Karpas-422 (cell line): Measurements from ENCODE around the gene TFCP2L1. TPM values are rescaled to one million over a fixed set of nuclear protein-coding genes. Genes with fewer than 3 reads are reported as not detected.

Experiments used
- DNase-seq: peaks from one replicate; pipeline ENCODE4 v3.0.0-alpha.2; 2015
- H2AFZ ChIP-seq: fragments of 200-600 bp; sonication (generic); 2 replicates; pipeline ENCODE4 v1.6.1; 2014; ENCODE audit warnings: antibody characterized with exemption, low read length, mixed read lengths
- H3K27ac ChIP-seq: fragments of 200-600 bp; sonication (generic); 2 replicates; pipeline ENCODE4 v1.5.1; 2014; ENCODE audit warnings: mild to moderate bottlenecking, low read length, moderate library complexity
- H3K27me3 ChIP-seq: fragments of 200-600 bp; sonication (generic); 2 replicates; pipeline ENCODE4 v1.6.1; 2014; ENCODE audit warnings: low read length, mixed read lengths
- H3K36me3 ChIP-seq: fragments of 200-600 bp; sonication (generic); 2 replicates; pipeline ENCODE4 v1.6.1; 2014; ENCODE audit warnings: low read length, mixed read lengths; ENCODE audit not compliant: insufficient read depth
- H3K4me1 ChIP-seq: fragments of 200-600 bp; sonication (generic); 2 replicates; pipeline ENCODE4 v1.6.1; 2014; ENCODE audit warnings: mild to moderate bottlenecking, low read length, mixed read lengths
- H3K4me2 ChIP-seq: fragments of 200-600 bp; sonication (generic); 2 replicates; pipeline ENCODE4 v1.6.1; 2014; ENCODE audit warnings: low read length, low read depth, mild to moderate bottlenecking; ENCODE audit not compliant: poor library complexity, severe bottlenecking
- H3K4me3 ChIP-seq: fragments of 200-600 bp; sonication (generic); 2 replicates; pipeline ENCODE4 v1.5.1; 2014; ENCODE audit warnings: mild to moderate bottlenecking, antibody characterized with exemption, low read length, mixed read lengths
- H3K79me2 ChIP-seq: fragments of 200-600 bp; sonication (generic); 2 replicates; pipeline ENCODE4 v1.6.1; 2014; ENCODE audit warnings: mild to moderate bottlenecking, low read length, mixed read lengths
- H3K9ac ChIP-seq: fragments of 200-600 bp; sonication (generic); 2 replicates; pipeline ENCODE4 v1.6.0; 2014; ENCODE audit warnings: low read length
- H3K9me2 ChIP-seq: fragments of 200-600 bp; sonication (generic), shearing (Covaris generic); replicated peaks from 2 replicates; pipeline ENCODE4 v1.6.0; 2014; ENCODE audit warnings: mild to moderate bottlenecking, low read length, moderate library complexity; ENCODE audit not compliant: insufficient read depth
- H3K9me3 ChIP-seq: fragments of 300-700, 200-600 bp; sonication (generic); 2 replicates; pipeline ENCODE4 v1.6.1; 2014; ENCODE audit warnings: low read length, mixed read lengths
- H4K20me1 ChIP-seq: fragments of 200-600 bp; sonication (generic); 2 replicates; pipeline ENCODE4 v1.6.1; 2014; ENCODE audit warnings: mild to moderate bottlenecking, antibody characterized with exemption, low read length, low read depth; ENCODE audit not compliant: insufficient read depth
- total RNA-seq: library from RNA; depleted of rRNA; stranded (reverse); fragments of >200 nt; shearing (Covaris generic); gene quantifications from 2 replicates; pipeline ENCODE4 v1.2.3, GENCODE V29; 2014; ENCODE audit warnings: low replicate concordance

TFCP2L1 gene
- total RNA-seq, 1 experiment from 2014 or later, result not detected

DNA sequence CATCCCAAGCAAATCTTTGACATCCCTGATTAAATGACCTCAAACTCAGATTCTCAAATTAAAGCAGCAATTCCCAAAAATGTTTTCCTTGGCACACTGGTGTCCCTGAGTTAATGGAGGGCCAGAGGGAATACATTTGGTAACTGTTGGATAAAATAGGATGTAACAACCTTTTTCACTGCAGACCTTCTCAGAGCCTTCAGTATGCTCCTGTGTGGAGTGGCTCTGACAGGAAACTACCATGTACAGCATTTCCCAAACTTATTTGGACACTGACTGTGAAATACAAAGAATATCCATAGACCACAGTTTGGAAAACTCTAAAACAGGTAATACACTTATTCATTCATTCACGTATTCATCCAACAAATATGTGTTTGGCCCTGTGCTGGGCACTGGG lies 91.8 kb downstream of the TFCP2L1 start:
- no peak overlapping the region for H2AFZ ChIP-seq
- H3K9me2 ChIP-seq, result no peaks in the 10 kb centered on the region
- no peak overlapping the region for H3K27ac ChIP-seq
- no peak for DNase-seq
- H3K9me3 ChIP-seq, result no peaks in the 10 kb centered on the region
- H3K4me3 ChIP-seq, result no peak overlapping the region
- no peak overlapping the region for H3K9ac ChIP-seq
- H3K27me3 ChIP-seq, result no peaks in the 10 kb centered on the region
- H3K79me2 ChIP-seq, result no peaks in the 10 kb centered on the region
- H4K20me1 ChIP-seq, result no peaks in the 10 kb centered on the region
- H3K4me2 ChIP-seq, result no peak overlapping the region
- H3K36me3 ChIP-seq, result no peaks in the 10 kb centered on the region
- no peaks in the 10 kb centered on the region for H3K4me1 ChIP-seq

DNA sequence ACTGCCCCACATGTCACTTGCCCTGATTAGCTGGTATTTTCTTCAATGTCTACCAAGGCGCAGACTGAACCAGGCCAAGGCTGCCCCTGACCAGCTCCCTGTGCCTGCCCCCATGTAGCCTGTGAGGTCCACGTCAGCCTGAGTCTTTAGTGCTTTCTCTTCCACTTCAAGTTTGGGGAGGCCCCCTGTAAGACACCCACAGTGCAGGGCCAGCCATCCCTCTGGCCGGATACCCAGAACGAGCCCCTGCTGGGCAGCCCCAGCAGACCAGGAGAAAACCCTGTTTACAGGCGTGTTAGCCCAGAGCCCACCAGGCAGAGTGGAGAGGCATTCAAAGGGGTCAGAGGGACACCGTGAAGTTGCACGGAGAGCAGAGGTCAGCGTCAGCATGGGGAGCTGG lies 92.4 kb downstream of the TFCP2L1 start:
- H2AFZ ChIP-seq, result no peak overlapping the region
- H3K27ac ChIP-seq, result no peak overlapping the region
- H3K9me2 ChIP-seq, result no peaks in the 10 kb centered on the region
- H3K79me2 ChIP-seq, result no peaks in the 10 kb centered on the region
- no peaks in the 10 kb centered on the region for H3K36me3 ChIP-seq
- no peaks in the 10 kb centered on the region for H3K9me3 ChIP-seq
- no peak for DNase-seq
- H3K4me3 ChIP-seq, result no peak overlapping the region
- H4K20me1 ChIP-seq, result no peaks in the 10 kb centered on the region
- H3K4me2 ChIP-seq, result no peak overlapping the region
- H3K27me3 ChIP-seq, result no peaks in the 10 kb centered on the region
- H3K9ac ChIP-seq, result no peak overlapping the region
- H3K4me1 ChIP-seq, result no peaks in the 10 kb centered on the region

DNA sequence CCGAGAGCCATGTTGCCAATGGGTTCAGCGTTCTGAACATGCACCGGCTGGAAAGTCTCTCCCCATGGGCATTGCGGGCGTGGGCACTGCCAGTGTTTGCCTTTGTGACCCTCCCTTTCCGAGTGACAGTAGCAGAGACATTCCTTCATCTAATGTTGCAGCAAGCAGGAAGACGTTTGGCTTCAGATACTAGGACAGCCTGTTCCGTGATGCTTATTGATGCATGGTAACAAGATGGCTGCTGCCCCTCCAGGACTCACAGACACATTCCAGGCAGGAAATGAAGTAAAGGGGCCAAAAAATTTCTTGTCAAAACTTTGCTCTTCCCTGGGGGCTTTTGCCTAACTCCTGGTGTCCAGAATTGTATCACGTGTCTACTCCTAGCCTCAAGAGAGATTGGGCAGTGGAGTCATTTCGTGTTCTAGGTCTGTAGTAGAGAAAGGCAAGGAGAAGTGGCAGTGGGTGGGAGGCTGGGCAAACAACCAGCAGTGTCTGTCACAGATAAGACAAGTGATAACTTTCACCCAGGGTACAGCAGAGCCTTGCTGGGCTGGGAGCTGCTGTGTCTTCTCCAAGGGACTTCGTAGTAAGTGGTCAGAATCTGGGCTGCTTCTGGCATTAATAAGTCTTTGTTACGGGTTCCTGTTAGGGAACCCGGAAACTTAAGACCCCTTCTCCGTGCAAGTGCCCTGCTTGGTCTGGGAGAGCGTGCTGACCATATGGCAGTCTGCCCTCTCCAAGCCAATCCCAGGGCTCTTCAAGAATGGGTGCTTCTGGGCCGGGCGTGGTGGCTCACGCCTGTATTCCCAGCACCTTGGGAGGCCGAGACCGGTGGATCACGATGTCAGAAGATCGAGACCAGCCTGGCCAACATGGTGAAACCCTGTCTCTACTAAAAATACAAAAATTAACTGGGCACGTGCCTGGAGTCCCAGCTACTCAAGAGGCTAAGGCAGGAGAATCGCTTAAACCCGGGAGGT lies 93.5 kb downstream of the TFCP2L1 start:
- H3K4me1 ChIP-seq, result no peaks in the 10 kb centered on the region
- no peak overlapping the region for H2AFZ ChIP-seq
- H3K27ac ChIP-seq, result no peak overlapping the region
- no peak overlapping the region for H3K9ac ChIP-seq
- no peaks in the 10 kb centered on the region for H3K27me3 ChIP-seq
- no peak overlapping the region for H3K4me2 ChIP-seq
- H3K9me2 ChIP-seq, result no peaks in the 10 kb centered on the region
- no peak for DNase-seq
- H3K36me3 ChIP-seq, result no peaks in the 10 kb centered on the region
- H3K4me3 ChIP-seq, result no peak overlapping the region
- H3K9me3 ChIP-seq, result no peaks in the 10 kb centered on the region
- H3K79me2 ChIP-seq, result no peaks in the 10 kb centered on the region
- no peaks in the 10 kb centered on the region for H4K20me1 ChIP-seq

DNA sequence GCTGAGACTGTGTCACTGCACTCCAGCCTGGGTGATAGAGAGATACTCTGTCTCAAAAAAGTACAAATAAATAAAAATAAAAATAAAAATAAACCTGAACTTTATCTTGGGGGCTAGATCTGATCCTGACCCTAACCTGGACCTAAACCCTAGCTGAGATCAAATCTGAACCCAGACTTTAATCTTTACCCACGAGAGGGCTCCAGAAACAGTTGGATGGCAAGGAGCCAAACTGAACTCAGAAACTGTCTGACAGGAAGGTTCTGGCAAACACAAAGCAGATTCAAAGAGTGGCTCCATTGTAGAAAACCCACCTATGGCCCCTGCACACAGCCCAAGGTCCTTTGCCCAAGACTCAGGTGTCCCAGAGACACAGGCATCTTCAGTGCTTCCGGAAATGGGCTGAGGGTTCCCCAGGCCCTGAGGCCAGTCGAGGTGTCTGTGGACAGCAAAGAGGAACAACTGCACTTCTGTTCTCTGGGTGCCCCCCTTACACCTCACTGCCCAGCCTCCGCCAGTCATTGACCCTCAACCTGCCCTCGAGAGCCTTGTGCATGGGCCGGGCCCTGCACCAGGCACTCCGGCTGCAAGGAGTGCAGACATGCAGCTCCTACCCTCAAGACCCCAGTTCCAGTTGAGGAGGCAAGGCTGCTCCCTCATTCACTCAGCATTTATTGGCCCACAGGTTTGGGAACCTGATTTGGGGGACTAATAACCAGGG lies 95.2 kb downstream of the TFCP2L1 start:
- Histone ChIP-seq H3K4me1 (no peaks in the 10 kb centered on the region), H3K36me3 (no peaks in the 10 kb centered on the region), H3K27ac (no peak overlapping the region), H2AFZ (no peak overlapping the region), H3K4me2 (no peak overlapping the region), H4K20me1 (no peaks in the 10 kb centered on the region), H3K9me3 (no peaks in the 10 kb centered on the region), H3K9me2 (no peaks in the 10 kb centered on the region), H3K4me3 (no peak overlapping the region), H3K9ac (no peak overlapping the region), H3K79me2 (no peaks in the 10 kb centered on the region), H3K27me3 (no peaks in the 10 kb centered on the region)
- peak; percentile 41 for DNase-seq

DNA sequence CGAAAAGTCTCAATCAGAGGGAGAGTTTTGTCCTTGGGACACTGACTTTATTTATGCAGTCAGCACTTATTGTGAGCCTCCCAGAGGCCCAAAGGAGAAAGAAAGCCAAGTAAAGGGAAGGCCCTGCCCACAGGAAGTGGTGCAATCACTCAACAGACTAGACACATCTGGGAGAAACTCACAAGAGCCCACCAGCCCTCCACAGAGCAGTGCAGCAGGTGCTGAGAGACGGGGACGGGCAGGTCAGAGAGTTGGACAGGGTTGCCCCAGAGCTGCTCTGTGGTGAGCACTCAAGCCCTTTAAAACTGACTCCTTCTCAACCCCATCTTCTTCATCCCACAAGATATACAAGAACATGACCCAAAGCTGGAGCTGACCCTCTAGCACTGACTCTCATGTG lies 96.0 kb downstream of the TFCP2L1 start:
- no peaks in the 10 kb centered on the region for H3K9me2 ChIP-seq
- H3K9me3 ChIP-seq, result no peaks in the 10 kb centered on the region
- no peak for DNase-seq
- H3K4me3 ChIP-seq, result no peak overlapping the region
- H3K27ac ChIP-seq, result no peak overlapping the region
- no peak overlapping the region for H3K9ac ChIP-seq
- no peak overlapping the region for H3K4me2 ChIP-seq
- H3K27me3 ChIP-seq, result no peaks in the 10 kb centered on the region
- no peaks in the 10 kb centered on the region for H3K79me2 ChIP-seq
- no peaks in the 10 kb centered on the region for H3K36me3 ChIP-seq
- H4K20me1 ChIP-seq, result no peaks in the 10 kb centered on the region
- no peak overlapping the region for H2AFZ ChIP-seq
- no peaks in the 10 kb centered on the region for H3K4me1 ChIP-seq

DNA sequence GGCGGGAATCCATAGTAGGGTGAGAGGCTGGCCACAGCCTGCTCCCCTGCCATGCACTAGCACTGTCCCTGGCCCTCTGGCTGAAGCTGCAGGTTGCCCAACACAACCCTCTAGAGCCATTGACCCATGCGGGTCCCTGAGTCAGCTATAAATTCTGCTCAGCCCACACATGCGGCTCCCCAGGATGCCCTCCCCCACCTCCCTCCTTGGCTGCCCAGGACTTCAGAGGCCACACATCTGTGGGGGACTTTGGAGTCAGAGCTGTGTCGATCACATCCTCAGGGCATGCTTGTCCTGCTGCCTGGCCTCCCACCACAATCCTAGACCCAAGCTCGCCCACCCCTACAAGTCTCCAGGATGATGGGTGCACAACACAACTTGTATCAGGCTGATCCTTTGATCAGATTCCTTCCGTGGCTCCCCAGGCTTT lies 97.0 kb downstream of the TFCP2L1 start:
- H3K9ac ChIP-seq, result no peak overlapping the region
- no peaks in the 10 kb centered on the region for H3K9me3 ChIP-seq
- no peak overlapping the region for H3K4me2 ChIP-seq
- no peak overlapping the region for H3K4me3 ChIP-seq
- no peaks in the 10 kb centered on the region for H3K9me2 ChIP-seq
- no peaks in the 10 kb centered on the region for H3K36me3 ChIP-seq
- H3K79me2 ChIP-seq, result no peaks in the 10 kb centered on the region
- DNase-seq, result no peak
- H3K27ac ChIP-seq, result no peak overlapping the region
- H3K4me1 ChIP-seq, result no peaks in the 10 kb centered on the region
- H3K27me3 ChIP-seq, result no peaks in the 10 kb centered on the region
- no peaks in the 10 kb centered on the region for H4K20me1 ChIP-seq
- no peak overlapping the region for H2AFZ ChIP-seq

DNA sequence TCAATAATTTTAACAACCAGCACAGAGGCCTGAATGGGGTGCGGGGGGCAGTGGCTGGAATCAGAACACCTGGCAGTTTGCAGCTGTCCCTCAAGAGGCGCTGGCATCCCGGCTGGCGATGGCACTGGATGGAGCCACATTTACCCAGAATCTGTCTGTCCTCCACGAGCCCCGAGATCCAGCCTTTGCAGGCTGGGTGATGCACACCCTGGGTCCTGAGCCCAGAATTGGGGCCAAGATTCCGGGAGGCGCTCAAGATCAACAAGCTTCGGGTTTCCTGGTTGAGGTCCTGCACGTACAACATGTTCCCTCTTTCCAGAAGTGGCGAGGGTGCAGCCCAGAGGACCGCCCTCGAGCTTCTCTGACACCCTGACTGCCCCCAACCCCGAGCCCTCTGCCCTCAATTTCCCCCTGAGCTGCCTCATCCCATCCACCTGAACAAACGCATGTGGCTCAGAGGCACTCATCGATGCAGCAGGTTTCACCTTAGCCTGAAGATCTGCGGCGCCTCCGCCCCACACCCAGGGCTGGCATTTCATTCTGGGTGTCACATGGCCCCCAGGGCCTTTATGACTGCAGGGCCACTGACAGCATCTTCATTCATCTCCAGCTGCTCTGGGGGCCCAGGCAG lies 97.5 kb downstream of the TFCP2L1 start:
- Histone ChIP-seq H2AFZ (no peak overlapping the region), H3K9me2 (no peaks in the 10 kb centered on the region), H4K20me1 (no peaks in the 10 kb centered on the region), H3K27me3 (no peaks in the 10 kb centered on the region), H3K4me1 (no peaks in the 10 kb centered on the region), H3K36me3 (no peaks in the 10 kb centered on the region), H3K27ac (no peak overlapping the region), H3K4me2 (no peak overlapping the region), H3K79me2 (no peaks in the 10 kb centered on the region), H3K4me3 (no peak overlapping the region), H3K9ac (no peak overlapping the region), H3K9me3 (no peaks in the 10 kb centered on the region)
- DNase-seq, result no peak

DNA sequence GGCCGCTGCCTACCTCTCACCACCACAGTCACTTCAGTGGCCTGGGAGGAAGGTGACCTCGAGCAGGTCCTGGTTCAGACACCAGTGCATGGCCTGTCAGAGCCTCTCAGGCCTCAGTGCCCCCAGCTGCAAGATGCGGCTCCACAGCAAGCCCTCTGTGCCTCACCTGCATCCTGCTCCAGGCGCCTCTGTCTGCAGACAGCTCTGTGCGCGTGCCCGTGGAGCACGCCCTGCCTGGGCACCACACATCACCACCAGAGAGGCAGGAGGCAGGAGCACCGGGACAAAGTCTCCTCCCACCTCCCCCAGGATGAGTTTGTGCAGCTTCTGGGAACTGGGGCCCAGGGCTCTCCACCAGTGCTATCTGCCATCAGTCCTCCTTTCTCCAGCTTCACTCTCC lies 98.7 kb downstream of the TFCP2L1 start:
- Histone ChIP-seq H3K27ac (no peak overlapping the region), H3K36me3 (no peaks in the 10 kb centered on the region), H3K9me3 (no peaks in the 10 kb centered on the region), H3K27me3 (no peaks in the 10 kb centered on the region), H3K4me3 (no peak overlapping the region), H3K9me2 (no peaks in the 10 kb centered on the region), H4K20me1 (no peaks in the 10 kb centered on the region), H3K79me2 (no peaks in the 10 kb centered on the region), H3K4me2 (no peak overlapping the region), H3K9ac (no peak overlapping the region), H2AFZ (no peak overlapping the region), H3K4me1 (no peaks in the 10 kb centered on the region)
- no peak for DNase-seq
